Stromal cell of bone marrow (primary cell): ENCODE results near the gene JUND.
"Not testable (repeated sequence)": the region's sequence is repeated elsewhere in the genome, so short reads cannot be mapped to it uniquely, and the experiment has no call there.

Experiments
- DNase-seq: peaks from one replicate; pipeline ENCODE4 v3.0.0-alpha.2; 2012; ENCODE audit warnings: low read depth

The JUND gene

DNA sequence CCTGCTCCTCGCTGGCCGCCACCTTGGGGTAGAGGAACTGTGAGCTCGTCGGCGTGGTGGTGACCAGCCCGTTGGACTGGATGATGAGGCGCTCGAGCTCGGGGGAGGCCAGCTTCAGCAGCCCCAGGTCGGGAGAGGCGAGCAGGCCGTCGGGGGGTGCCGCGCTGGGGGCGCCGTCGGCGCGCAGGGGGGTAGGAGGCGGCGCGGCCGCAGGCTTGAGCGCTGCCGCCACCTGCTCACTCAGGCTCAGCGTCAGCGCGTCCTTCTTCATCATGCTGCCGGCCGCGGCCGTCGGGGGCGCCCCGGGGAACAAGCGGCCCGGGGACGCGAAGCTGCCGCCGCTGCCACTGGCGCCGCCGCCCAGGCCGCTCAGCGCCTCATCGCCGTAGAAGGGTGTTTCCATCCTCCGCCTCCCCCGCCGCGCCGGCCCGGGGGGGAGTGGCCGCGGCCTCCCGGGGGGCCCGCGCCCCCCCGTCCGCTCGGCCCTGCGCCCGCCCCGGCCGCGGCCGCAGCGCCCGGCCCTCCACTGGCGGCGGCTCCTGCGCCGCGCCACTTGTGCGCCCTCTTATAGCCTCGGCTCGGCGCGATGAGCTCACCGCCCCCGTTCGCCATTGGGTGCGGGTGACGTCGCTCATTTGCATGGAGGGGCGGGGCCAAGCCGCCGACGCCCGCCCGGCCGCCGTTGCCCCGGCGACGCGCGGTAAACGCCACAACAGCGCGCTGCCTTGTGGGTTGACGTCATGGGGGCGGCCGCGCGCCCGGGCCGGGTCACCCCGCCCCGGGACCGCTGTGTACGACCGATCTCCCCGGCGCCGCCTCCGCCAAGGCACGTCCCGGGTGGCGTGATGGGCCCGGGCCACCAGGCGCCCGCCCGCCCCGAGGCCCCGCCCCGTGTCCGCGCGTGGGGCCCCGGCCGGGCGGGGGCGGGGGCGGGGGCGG is at the start of gene JUND:
JUND (minus strand) TSS at position 541 of the 939 bp plus-strand sequence; CDS start at position 403, 138 bp downstream.
- DNase-seq, result peak; percentile 93

DNA sequence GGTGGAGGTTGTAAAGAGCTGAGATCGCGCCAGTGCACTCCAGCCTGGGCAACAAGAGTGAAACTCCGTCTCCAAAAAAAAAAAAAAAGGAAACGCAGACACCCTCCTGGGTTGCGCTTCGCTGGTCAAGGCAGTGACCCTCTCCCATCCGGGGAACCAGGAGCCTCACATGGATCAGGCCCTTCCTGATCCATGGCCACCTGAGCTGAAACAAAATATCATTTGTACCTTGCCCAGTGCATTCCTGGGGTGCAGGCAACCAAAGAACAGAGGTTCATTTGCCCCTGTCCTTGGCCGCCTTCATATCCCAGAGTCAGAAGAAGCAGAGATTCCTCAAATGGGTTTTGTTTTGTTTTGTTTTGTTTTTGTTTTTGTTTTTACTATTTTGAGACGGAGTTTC is 49.4 kb upstream of the JUND start:
- DNase-seq, result no peak

GRCh38 chr19:18329035-18329376 is 47.6 kb upstream of the JUND start:
- DNase-seq, result no peak

DNA sequence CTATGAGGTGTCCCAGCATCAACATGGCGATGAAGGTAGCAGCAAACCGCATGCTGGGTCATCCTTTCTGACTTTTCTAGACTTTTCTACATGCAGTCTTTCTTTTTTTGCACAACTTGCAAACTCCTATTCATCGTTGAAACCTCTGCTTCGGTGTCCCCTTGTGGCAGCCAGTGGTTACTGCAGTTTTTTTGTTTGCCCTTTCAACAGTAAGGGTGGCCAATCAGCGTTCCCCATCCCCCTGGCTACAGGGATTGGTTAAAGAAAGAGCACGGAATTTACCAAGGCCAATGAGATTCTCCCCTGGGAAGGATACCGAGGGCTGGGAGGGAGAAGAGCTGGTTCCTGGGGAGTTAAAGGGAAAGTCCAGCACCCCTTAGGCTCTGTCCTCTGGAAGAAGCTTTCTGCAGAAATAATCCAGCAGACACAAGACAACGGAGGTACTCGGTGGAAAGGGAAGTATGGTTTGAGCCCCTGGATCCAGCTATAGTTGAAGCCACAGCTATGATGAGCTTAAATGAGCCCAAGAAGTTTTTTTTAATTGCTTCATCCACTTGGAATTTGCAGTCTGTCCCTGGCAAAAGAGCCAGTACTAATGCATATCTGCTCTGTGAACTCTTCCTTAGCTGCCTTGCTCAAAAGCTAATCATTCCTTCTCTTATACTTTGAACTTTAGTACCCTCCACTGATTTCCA is 47.1 kb upstream of the JUND start:
- peak; percentile 99 for DNase-seq

DNA sequence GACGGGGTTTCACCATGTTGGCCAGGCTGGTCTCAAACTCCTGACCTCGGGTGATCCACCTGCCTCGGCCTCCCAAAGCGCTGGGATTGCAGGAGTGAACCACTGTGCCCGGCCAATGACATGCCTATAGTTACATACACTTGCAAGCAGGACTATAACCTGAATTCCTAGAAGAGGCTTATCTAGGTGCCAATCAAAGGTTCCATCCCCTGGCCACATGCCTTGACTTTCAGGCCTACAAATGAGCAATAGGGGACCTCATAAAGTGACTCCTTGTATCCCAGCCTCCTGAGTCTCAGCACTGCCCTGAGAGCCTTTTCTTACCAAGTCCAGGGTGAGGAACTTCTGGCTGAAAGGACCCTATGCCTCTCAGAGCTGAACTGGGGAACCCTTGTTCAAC is 45.4 kb upstream of the JUND start:
- DNase-seq, result no peak

DNA sequence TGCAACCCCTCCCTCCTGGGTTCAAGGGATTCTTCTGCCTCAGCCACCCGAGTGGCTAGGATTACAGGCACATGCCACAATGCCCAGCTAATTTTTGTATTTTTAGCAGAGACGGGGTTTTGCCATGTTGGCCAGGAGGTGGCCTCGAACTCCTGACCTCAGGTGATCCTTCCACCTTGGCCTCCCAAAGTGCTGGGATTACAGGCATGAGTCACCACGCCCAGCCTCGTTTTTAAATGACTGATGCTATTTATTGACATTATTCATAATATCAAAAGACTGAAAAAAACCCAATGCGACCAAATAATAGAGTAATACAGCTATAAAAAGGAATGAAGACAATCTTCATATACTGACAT is 42.9 kb upstream of the JUND start:
- not testable (repeated sequence) for DNase-seq

- DNase-seq, result peak; percentile 89
Observed at GRCh38 chr19:18322759-18323460, 41.5 kb upstream of the JUND start, which contains the start of gene LSM4. Gene LSM4 (minus strand): TSS chr19:18323076. CDS start chr19:18323020, 56 bp downstream.

- DNase-seq, result no peak
Observed at GRCh38 chr19:18322318-18322758, 40.9 kb upstream of the JUND start.

DNA sequence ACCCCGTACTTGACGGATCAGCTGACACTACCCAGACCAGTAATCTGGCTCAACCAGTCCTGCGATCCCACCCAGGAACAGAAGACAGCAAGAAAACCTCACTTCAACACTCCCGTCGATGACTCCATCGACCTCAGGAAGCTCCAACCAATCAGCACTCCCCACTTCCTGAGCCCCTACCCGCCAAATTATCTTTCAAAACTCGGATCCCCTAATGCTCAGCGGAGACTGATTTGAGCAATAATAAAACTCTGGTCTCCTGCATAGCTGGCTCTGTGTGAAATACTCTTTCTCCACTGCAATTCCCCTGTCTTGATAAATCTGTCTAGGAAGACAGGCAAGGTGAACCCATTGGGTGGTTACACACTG is 40.3 kb upstream of the JUND start:
- DNase-seq, result no peak

DNA sequence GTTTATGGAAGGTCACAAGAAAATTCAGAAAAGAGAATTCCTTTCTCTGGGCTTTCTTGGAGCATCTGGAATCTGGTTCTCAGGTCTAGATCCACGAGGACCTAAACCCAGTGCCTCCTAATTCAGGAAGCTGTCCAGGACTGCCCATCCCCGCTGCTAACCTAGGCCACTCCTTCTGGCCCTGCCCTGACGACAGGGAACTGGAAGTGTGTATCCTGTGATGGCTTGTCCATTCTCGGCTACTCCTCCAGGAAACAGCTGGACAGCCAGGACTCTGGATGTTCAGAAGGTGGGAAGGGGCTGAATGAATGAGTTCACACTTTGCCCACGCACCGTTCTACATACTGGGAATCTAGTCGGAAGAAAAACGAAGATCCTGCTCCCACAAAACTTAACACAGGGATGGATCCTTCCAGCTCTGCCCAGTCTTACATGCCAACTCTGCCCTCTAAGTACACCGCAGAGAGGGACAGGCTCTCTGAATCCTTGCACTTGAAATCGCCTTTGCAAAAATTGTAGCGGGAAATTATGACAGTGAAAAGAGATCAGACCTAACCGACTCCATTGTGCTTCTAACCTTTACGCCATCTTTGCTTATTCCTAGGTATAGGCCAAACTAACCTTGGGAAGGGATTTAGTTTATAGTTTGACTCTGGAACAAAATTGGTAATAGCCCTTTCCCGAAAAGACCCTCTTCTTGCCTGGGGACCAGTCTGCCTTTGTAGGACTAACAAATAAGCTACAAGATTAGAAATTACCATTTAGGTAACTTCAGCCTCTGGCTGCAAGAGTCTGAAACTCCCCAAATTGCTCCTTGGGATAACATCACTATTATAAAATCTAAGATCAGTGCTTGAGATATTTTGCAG is 39.7 kb upstream of the JUND start:
- no peak for DNase-seq

- no peak for DNase-seq
Observed at GRCh38 chr19:18319591-18320135, 38.2 kb upstream of the JUND start.

DNA sequence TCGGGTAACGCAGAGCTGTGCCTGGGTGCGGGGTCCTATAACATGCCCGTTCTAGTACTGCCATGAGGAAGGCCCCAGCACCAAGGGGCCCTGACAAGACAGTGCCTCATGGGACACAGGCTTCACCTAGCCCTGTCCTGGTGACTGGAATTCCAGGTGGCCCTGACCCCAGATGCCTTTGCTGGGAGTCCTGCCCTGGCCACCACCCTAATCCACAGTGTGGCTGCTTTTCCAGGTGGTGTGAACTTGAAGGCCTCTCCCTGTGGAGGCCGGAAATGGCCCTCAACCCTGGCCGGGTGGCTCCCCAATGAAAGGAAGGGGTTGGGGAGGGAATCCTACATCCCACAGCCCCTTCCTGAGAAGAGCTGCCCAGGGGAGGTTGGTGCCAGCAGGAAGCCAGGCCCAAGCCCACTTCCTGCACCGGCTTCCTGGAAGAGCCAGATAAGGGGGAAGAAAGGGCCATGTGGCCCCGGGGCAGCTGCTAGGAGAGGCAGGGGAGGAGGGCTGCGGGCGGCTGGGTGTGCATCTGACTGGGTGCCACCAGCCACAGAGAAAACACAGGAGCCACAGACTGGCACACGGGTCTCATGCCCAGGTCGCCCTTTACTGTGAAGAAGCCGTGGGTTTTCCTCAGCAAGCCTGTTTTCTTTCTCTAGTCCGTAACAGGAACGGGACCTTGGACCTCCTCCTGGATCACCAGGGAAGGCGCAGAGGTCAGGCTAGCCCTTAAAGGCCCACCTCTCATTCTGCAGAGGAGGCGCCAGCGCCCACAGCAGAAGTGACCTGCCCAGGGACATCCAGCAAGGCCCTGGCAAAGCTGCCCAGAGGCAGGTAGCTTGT is 36.8 kb upstream of the JUND start:
- no peak for DNase-seq

DNA sequence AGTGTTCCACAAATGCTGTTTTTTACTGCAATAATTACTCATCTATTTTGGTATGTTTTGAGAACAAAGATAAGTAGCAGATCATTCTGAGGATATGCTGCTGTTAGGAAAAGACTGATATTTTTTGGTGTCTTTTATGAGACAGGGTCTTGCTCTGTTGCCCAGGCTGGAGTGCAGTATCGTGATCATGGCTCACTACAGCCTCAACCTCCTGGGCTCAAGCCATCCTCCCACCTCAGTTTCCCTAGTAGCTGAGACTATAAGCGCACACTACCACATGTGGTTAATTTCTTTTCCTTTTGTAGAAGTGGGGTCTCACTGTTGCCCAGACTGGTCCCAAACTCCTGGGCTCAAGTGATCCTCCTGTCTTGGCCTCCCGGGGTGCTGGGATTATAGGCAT is 32.0 kb upstream of the JUND start:
- no peak for DNase-seq

- no peak for DNase-seq
Observed at GRCh38 chr19:18312092-18312534, 30.7 kb upstream of the JUND start.

- no peak for DNase-seq
Observed at GRCh38 chr19:18311502-18312091, 30.2 kb upstream of the JUND start.

- DNase-seq, result no peak
Observed at GRCh38 chr19:18310966-18311365, 29.5 kb upstream of the JUND start.

DNA sequence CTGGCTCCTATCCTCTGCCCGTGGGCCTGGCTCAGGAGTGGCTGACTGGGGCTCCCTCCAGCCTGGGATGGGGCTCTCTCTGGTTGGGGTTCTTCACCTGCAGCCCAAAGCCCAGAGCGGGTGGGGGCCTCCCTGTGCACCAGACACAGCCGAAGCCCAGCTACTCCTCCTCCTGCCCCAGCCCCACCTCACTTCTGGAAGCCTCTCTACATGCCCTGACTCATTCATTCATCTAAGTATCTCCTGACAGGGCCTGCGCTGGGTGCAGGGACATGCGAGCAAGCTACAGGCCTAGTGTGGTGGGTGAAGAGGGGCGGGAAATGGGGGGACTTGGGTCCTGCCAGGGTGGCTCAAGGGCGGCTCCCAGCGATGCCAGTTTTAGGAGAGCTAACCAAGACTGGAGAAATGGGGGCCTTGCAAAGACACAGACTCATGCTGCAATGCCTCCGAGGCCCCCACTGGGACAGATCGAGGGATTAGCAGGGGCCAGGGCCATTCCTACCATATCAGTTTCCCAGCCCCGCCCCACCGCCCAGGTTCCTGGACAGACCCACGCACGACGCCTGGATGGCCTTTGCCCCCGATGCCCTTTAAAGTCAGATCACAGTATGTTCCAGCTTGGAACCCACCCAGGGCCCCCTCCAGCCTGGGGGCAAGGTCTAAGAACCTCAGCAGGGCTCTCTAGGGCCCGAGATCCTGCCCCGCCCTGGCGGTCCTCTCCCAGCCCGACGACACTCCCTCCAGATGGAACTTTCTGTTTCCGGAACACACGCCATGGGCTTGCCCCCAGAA is 28.9 kb upstream of the JUND start:
- no peak for DNase-seq

- DNase-seq, result no peak
Observed at GRCh38 chr19:18309525-18310064, 28.2 kb upstream of the JUND start.

GRCh38 chr19:18308948-18309325 is 27.5 kb upstream of the JUND start:
- no peak for DNase-seq
